Testis (tissue), 2 donors: Measurements from ENCODE around the gene EXD1.

Experiments used
- CTCF ChIP-seq, 3 experiments: fragments of 450-650 bp in 2 of 3; fragments of 200-600 bp in 1 of 3; sonication (generic) in 1 of 3; IDR thresholded peaks; one replicate each; pipeline ENCODE4 v1.5.1; 2016 to 2019; ENCODE audit warnings: antibody characterized with exemption in 3 of 3, mild to moderate bottlenecking in 2 of 3, moderate library complexity in 1 of 3
- POLR2A ChIP-seq: fragments of 450-650 bp; IDR thresholded peaks from one replicate; pipeline ENCODE4 v1.6.1; 2017; ENCODE audit warnings: antibody characterized with exemption, mild to moderate bottlenecking, moderate library complexity

GRCh38 chr15:41230345-41230649, 260 bp downstream of the EXD1 start:
- TF ChIP-seq CTCF (IDR thresholded peaks at IDR 0.05) (no peak), POLR2A (no peak)
